SJCRH30 (cell line): ENCODE measurements around the gene ASS1. TPM values are rescaled to one million over a fixed set of nuclear protein-coding genes. Genes with fewer than 3 reads are reported as not detected.
"Not testable (repeated sequence)": the region's sequence is repeated elsewhere in the genome, so short reads cannot be mapped to it uniquely, and the experiment has no call there.

Experiments used
- DNase-seq, 2 experiments: peaks; one replicate each; pipeline ENCODE4 v3.0.0-alpha.2; 2015 to 2020
- H3K27ac ChIP-seq: fragments of 250-450 bp; sonication (Bioruptor Pico); 2 replicates; pipeline ENCODE4 v1.5.1; 2020; ENCODE audit warnings: mild to moderate bottlenecking, moderate library complexity
- H3K27me3 ChIP-seq: fragments of 250-450 bp; sonication (Bioruptor Pico); 2 replicates; pipeline ENCODE4 v1.5.1; 2020; ENCODE audit warnings: mild to moderate bottlenecking, moderate library complexity
- H3K36me3 ChIP-seq: fragments of 250-450 bp; sonication (Bioruptor Pico); 2 replicates; pipeline ENCODE4 v1.5.1; 2020; ENCODE audit warnings: mild to moderate bottlenecking, moderate library complexity
- H3K4me1 ChIP-seq: fragments of 250-450 bp; sonication (Bioruptor Pico); 2 replicates; pipeline ENCODE4 v1.5.1; 2020; ENCODE audit warnings: mild to moderate bottlenecking, moderate library complexity
- H3K4me3 ChIP-seq: fragments of 250-450 bp; sonication (Bioruptor Pico); 2 replicates; pipeline ENCODE4 v1.5.1; 2020; ENCODE audit warnings: mild to moderate bottlenecking, moderate library complexity
- H3K9me3 ChIP-seq: fragments of 250-450 bp; sonication (Bioruptor Pico); replicated peaks from 2 replicates; pipeline ENCODE4 v1.5.1; 2020; ENCODE audit warnings: mild to moderate bottlenecking, moderate library complexity
- total RNA-seq: library from RNA; depleted of rRNA; stranded (reverse); fragments of >200 nt; shearing (Covaris generic); gene quantifications from 2 replicates; pipeline ENCODE4 v1.2.3, GENCODE V29; 2014

ASS1 gene
- total RNA-seq, 1 experiment from 2014 or later: 1,949 TPM

GRCh38 chr9:130434656-130435055, 10.1 kb upstream of the ASS1 start:
- not testable (repeated sequence) for H3K36me3 ChIP-seq, H3K4me3 ChIP-seq, H3K27ac ChIP-seq, H3K27me3 ChIP-seq, DNase-seq, H3K9me3 ChIP-seq
- peaks cover 30% of the 10 kb centered on the region for H3K4me1 ChIP-seq

- no peaks in the 10 kb centered on the region for H3K36me3 ChIP-seq
Measured at GRCh38 chr9:130437011-130437789, 7.6 kb upstream of the ASS1 start.

GRCh38 chr9:130438382-130438981, 6.3 kb upstream of the ASS1 start:
- H3K9me3 ChIP-seq: peaks cover 10% of the 10 kb centered on the region; the same call in 1 of the 2 replicates
- H3K27ac ChIP-seq: no peak overlapping the region
- no peak for DNase-seq
- H3K27me3 ChIP-seq: no peaks in the 10 kb centered on the region
- no peaks in the 10 kb centered on the region for H3K36me3 ChIP-seq
- H3K4me3 ChIP-seq: no peak overlapping the region
- peaks cover 18% of the 10 kb centered on the region for H3K4me1 ChIP-seq

More at GRCh38 chr9:130437011-130437789, 7.6 kb upstream of the ASS1 start:
- Histone ChIP-seq H3K27me3 (no peaks in the 10 kb centered on the region), H3K4me3 (no peak overlapping the region), H3K27ac (no peak overlapping the region), H3K9me3 (peaks cover 10% of the 10 kb centered on the region; the same call in 1 of the 2 replicates), H3K4me1 (peaks cover 25% of the 10 kb centered on the region)
- DNase-seq: no peak

GRCh38 chr9:130441031-130441430, 3.7 kb upstream of the ASS1 start:
- Histone ChIP-seq H3K4me1 (peaks cover 5% of the 10 kb centered on the region), H3K9me3 (peaks cover 10% of the 10 kb centered on the region; the same call in 1 of the 2 replicates), H3K27me3 (no peaks in the 10 kb centered on the region), H3K27ac (no peak overlapping the region), H3K36me3 (no peaks in the 10 kb centered on the region), H3K4me3 (no peak overlapping the region)
- DNase-seq: no peak

GRCh38 chr9:130442746-130443455, 1.9 kb upstream of the ASS1 start:
- no peaks in the 10 kb centered on the region for H3K36me3 ChIP-seq
- DNase-seq: no peak
- H3K27ac ChIP-seq: no peak overlapping the region
- peaks cover 10% of the 10 kb centered on the region; the same call in 1 of the 2 replicates for H3K9me3 ChIP-seq
- H3K4me1 ChIP-seq: peaks cover 21% of the 10 kb centered on the region
- no peaks in the 10 kb centered on the region for H3K27me3 ChIP-seq
- no peak overlapping the region for H3K4me3 ChIP-seq

GRCh38 chr9:130443456-130443801, 1.3 kb upstream of the ASS1 start:
- peaks cover 26% of the 10 kb centered on the region for H3K4me1 ChIP-seq
- H3K9me3 ChIP-seq: peaks cover 10% of the 10 kb centered on the region; the same call in 1 of the 2 replicates
- H3K27ac ChIP-seq: no peak overlapping the region
- no peak for DNase-seq
- no peaks in the 10 kb centered on the region for H3K27me3 ChIP-seq
- no peak overlapping the region for H3K4me3 ChIP-seq
- no peaks in the 10 kb centered on the region for H3K36me3 ChIP-seq

GRCh38 chr9:130443840-130444492, 795 bp upstream of the ASS1 start:
- Histone ChIP-seq H3K36me3 (no peaks in the 10 kb centered on the region), H3K9me3 (peaks cover 10% of the 10 kb centered on the region; the same call in 1 of the 2 replicates), H3K4me3 (peak overlapping the region; percentile 62), H3K4me1 (peaks cover 29% of the 10 kb centered on the region), H3K27ac (no peak overlapping the region), H3K27me3 (no peaks in the 10 kb centered on the region)
- no peak for DNase-seq

- Histone ChIP-seq H3K4me3 (peak overlapping the region; percentile 62), H3K36me3 (no peaks in the 10 kb centered on the region), H3K4me1 (peaks cover 29% of the 10 kb centered on the region), H3K9me3 (peaks cover 10% of the 10 kb centered on the region; the same call in 1 of the 2 replicates), H3K27me3 (no peaks in the 10 kb centered on the region), H3K27ac (peak overlapping the region; percentile 8; the same call in 1 of the 2 replicates)
- DNase-seq: peak in 1 of 2 experiments; percentile 56
Measured at GRCh38 chr9:130445268-130445983, 665 bp downstream of the ASS1 start.

- Histone ChIP-seq H3K9me3 (peaks cover 7% of the 10 kb centered on the region; the same call in 1 of the 2 replicates), H3K4me1 (peaks cover 38% of the 10 kb centered on the region), H3K27me3 (no peaks in the 10 kb centered on the region), H3K36me3 (no peaks in the 10 kb centered on the region), H3K27ac (peak overlapping the region; percentile 8; the same call in 1 of the 2 replicates), H3K4me3 (peak overlapping the region; percentile 62)
- DNase-seq: peak; percentile 60 to 69
Measured at GRCh38 chr9:130446101-130446861, 1.5 kb downstream of the ASS1 start.

GRCh38 chr9:130447193-130447816, 2.5 kb downstream of the ASS1 start:
- H3K4me3 ChIP-seq: no peak overlapping the region
- H3K36me3 ChIP-seq: no peaks in the 10 kb centered on the region
- peaks cover 46% of the 10 kb centered on the region for H3K4me1 ChIP-seq
- no peak for DNase-seq
- no peaks in the 10 kb centered on the region for H3K9me3 ChIP-seq
- H3K27me3 ChIP-seq: no peaks in the 10 kb centered on the region
- peak overlapping the region; percentile 49 for H3K27ac ChIP-seq

- Histone ChIP-seq H3K27ac (peak overlapping the region; percentile 49), H3K36me3 (no peaks in the 10 kb centered on the region), H3K9me3 (no peaks in the 10 kb centered on the region), H3K27me3 (no peaks in the 10 kb centered on the region), H3K4me3 (no peak overlapping the region), H3K4me1 (peaks cover 48% of the 10 kb centered on the region)
- DNase-seq: peak; percentile 94 to 96
Measured at GRCh38 chr9:130448035-130448624, 3.4 kb downstream of the ASS1 start.

- no peak overlapping the region; the same call in 1 of the 2 replicates for H3K27ac ChIP-seq
- no peaks in the 10 kb centered on the region for H3K27me3 ChIP-seq
- H3K36me3 ChIP-seq: no peaks in the 10 kb centered on the region
- H3K9me3 ChIP-seq: no peaks in the 10 kb centered on the region
- no peak for DNase-seq
- peaks cover 56% of the 10 kb centered on the region for H3K4me1 ChIP-seq
- H3K4me3 ChIP-seq: no peak overlapping the region
Measured at GRCh38 chr9:130448771-130449603, 4.2 kb downstream of the ASS1 start.
